Mesendoderm (in vitro differentiated cells): Measurements from ENCODE around the gene POLR1D.

Experiments
- DNase-seq: peaks from one replicate; pipeline ENCODE4 v3.0.0; 2013
- H2AK5ac ChIP-seq: 2 replicates; pipeline ENCODE4 v1.6.1; 2013; ENCODE audit warnings: low read length, inconsistent platforms
- H2BK120ac ChIP-seq: 2 replicates; pipeline ENCODE4 v1.6.1; 2013; ENCODE audit warnings: low read depth, mild to moderate bottlenecking, low read length, moderate library complexity, mixed read lengths
- H2BK15ac ChIP-seq: replicated peaks from 2 replicates; pipeline ENCODE4 v1.6.1; 2013; ENCODE audit warnings: low read depth, mild to moderate bottlenecking, moderate library complexity
- H2BK5ac ChIP-seq: 2 replicates; pipeline ENCODE4 v1.6.1; 2013; ENCODE audit warnings: low read length, inconsistent platforms
- H3K18ac ChIP-seq: 2 replicates; pipeline ENCODE4 v1.6.1; 2013; ENCODE audit warnings: mild to moderate bottlenecking, low read length, mixed read lengths
- H3K23ac ChIP-seq: one replicate; pipeline ENCODE4 v1.6.1; 2013; ENCODE audit warnings: low read length
- H3K27ac ChIP-seq: 2 replicates; pipeline ENCODE4 v1.5.1; 2013; ENCODE audit warnings: low read depth, mild to moderate bottlenecking, inconsistent platforms, low read length, moderate library complexity
- H3K27me3 ChIP-seq: 2 replicates; pipeline ENCODE4 v1.6.1; 2013; ENCODE audit warnings: low read length, control low read depth, mild to moderate bottlenecking, inconsistent platforms; ENCODE audit not compliant: insufficient read depth, poor library complexity
- H3K36me3 ChIP-seq: 2 replicates; pipeline ENCODE4 v1.6.1; 2013; ENCODE audit warnings: low read length, inconsistent platforms; ENCODE audit not compliant: control insufficient read depth, insufficient read depth
- H3K4ac ChIP-seq: one replicate; pipeline ENCODE4 v1.6.1; 2013; ENCODE audit warnings: low read depth, mild to moderate bottlenecking, low read length, moderate library complexity
- H3K4me1 ChIP-seq: 2 replicates; pipeline ENCODE4 v1.6.1; 2013; ENCODE audit warnings: low read depth, low read length, inconsistent platforms; ENCODE audit not compliant: control insufficient read depth
- H3K4me2 ChIP-seq: 2 replicates; pipeline ENCODE4 v1.6.1; 2013; ENCODE audit warnings: low read length
- H3K4me3 ChIP-seq: 2 replicates; pipeline ENCODE4 v1.5.1; 2013; ENCODE audit warnings: mild to moderate bottlenecking, low read length
- H3K56ac ChIP-seq: one replicate; pipeline ENCODE4 v1.6.1; 2013; ENCODE audit warnings: low read length
- H3K79me1 ChIP-seq: 2 replicates; pipeline ENCODE4 v1.6.1; 2013; ENCODE audit warnings: low read length, inconsistent platforms
- H3K79me2 ChIP-seq: 2 replicates; pipeline ENCODE4 v1.6.1; 2013; ENCODE audit warnings: mild to moderate bottlenecking, low read length; ENCODE audit not compliant: control insufficient read depth, insufficient read depth
- H3K9ac ChIP-seq: 2 replicates; pipeline ENCODE4 v1.6.1; 2013; ENCODE audit warnings: low read length, inconsistent platforms
- H4K5ac ChIP-seq: one replicate; pipeline ENCODE4 v1.6.1; 2013; ENCODE audit warnings: low read length
- H4K8ac ChIP-seq: one replicate; pipeline ENCODE4 v1.6.1; 2013; ENCODE audit warnings: low read depth, mild to moderate bottlenecking, control low read depth, low read length, moderate library complexity
- WGBS: extraction: QIAGEN DNeasy Blood & Tissue Kit; methylation state at CpG from one replicate; pipeline ENCODE4 v1.1.7; 2013; ENCODE audit warnings: low lambda C conversion rate, missing lambda C conversion rate; ENCODE audit not compliant: insufficient coverage; ENCODE audit errors: extremely low coverage; 5-methylcytosine and 5-hydroxymethylcytosine counted together

POLR1D gene

GRCh38 chr13:27583645-27584044, 38.0 kb upstream of the POLR1D start:
- Histone ChIP-seq H2BK5ac (no peak overlapping the region), H3K4me2 (no peak overlapping the region), H3K4me1 (no peaks in the 10 kb centered on the region), H2BK15ac (no peak overlapping the region), H3K4me3 (no peak overlapping the region), H4K8ac (no peak overlapping the region), H3K23ac (no peak overlapping the region), H3K79me1 (peaks cover 1% of the 10 kb centered on the region), H3K36me3 (no peaks in the 10 kb centered on the region), H3K18ac (no peak overlapping the region), H3K4ac (no peak overlapping the region), H4K5ac (no peak overlapping the region), H2AK5ac (no peak overlapping the region), H3K27me3 (no peaks in the 10 kb centered on the region), H3K79me2 (no peaks in the 10 kb centered on the region), H2BK120ac (no peak overlapping the region), H3K9ac (no peak overlapping the region), H3K27ac (no peak overlapping the region), H3K56ac (no peak overlapping the region)
- WGBS, result no CpG with 5 or more reads among the region's 4 CpGs
- no peak for DNase-seq

DNA sequence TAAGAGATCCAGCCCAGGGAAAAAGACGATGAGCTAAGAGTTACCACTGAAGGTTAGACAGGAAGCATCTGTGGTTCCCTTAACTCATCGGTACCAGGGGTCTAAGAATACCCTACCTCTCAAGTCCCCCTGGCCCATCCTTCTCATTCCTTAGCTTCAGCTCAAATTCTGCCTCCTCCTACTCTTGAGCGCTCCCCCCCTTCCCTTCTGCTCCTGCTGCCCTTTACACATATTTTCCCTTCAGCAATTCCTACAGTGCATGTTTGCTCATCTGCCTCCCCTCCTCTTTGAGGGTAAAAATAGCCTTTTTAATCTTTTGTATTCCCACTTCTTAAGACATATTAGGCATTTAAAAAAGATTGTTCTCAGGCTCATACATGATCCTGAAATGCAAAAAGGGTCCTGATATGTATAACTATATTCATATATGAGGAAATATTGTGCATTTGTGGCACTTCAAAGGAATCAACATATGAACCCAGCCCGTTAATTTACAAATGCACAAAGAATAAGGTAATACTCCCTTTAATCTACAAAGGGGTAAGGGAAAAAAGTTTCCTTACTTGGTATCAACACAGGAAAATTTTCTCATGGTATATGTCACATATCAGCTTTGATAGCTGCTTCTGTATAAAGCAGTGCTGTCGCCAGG, 34.5 kb upstream of the POLR1D start:
- Histone ChIP-seq H3K23ac (no peak overlapping the region), H3K79me1 (peaks cover 1% of the 10 kb centered on the region), H3K27ac (no peak overlapping the region), H3K36me3 (no peaks in the 10 kb centered on the region), H3K79me2 (no peaks in the 10 kb centered on the region), H4K8ac (no peak overlapping the region), H3K9ac (no peak overlapping the region), H2BK5ac (no peak overlapping the region), H3K18ac (no peak overlapping the region), H2AK5ac (no peak overlapping the region), H3K4me1 (no peaks in the 10 kb centered on the region), H3K4ac (no peak overlapping the region), H2BK120ac (no peak overlapping the region), H3K56ac (no peak overlapping the region), H2BK15ac (no peak overlapping the region), H3K4me2 (no peak overlapping the region), H3K27me3 (no peaks in the 10 kb centered on the region), H4K5ac (no peak overlapping the region), H3K4me3 (no peak overlapping the region)
- DNase-seq, result no peak
- WGBS, result no CpG with 5 or more reads among the region's 5 CpGs

DNA sequence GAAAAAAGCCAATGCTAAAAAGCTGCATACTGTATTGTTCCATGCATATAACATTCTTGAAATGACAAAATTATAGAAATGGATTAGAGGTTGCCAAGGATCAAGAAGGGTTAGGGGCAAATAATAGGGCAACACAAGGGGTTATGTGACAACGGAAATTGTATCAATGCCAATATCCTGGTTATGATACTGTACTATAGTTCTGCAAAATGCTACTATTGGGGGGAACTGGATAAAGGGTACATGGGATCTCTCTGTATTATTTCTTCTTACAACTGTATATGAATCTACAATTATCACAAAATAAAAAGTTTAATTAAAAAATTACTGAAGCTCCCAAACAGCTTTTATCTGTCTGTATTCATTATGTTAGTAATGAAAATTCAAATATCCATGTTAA, 33.3 kb upstream of the POLR1D start:
- H3K4ac ChIP-seq, result no peak overlapping the region

DNA sequence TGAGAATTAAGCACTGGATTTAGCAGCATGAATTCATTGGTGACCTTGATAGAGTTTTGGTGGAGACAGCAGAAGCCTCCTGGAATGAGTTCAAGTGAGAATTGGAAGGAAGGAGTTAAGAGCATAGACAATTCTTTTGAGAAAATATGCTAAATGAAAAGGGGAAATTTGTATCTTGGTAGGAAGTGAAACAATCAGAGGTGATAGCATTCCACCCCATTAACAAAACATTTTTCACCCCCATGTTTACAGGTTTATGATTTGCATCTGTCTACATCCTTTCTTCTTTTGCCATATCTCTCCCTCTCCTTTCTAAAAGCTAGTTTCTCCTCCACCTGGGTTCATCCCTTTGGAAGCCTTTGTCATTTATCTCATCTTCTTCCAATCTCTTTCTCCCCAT, 28.8 kb upstream of the POLR1D start:
- Histone ChIP-seq H3K4me2 (no peak overlapping the region), H3K18ac (no peak overlapping the region), H3K79me1 (peaks cover 14% of the 10 kb centered on the region), H2AK5ac (no peak overlapping the region), H3K36me3 (no peaks in the 10 kb centered on the region), H2BK15ac (no peak overlapping the region), H2BK5ac (no peak overlapping the region), H3K27me3 (no peaks in the 10 kb centered on the region), H3K27ac (no peak overlapping the region), H3K9ac (no peak overlapping the region), H4K8ac (no peak overlapping the region), H3K4me3 (no peak overlapping the region), H3K4me1 (peaks cover 7% of the 10 kb centered on the region), H3K79me2 (peaks cover 10% of the 10 kb centered on the region), H3K56ac (no peak overlapping the region), H3K4ac (no peak overlapping the region), H2BK120ac (no peak overlapping the region), H3K23ac (no peak overlapping the region), H4K5ac (no peak overlapping the region)
- DNase-seq, result no peak

More for the DNA sequence above, 33.3 kb upstream of the POLR1D start:
- H3K79me2 ChIP-seq, result no peaks in the 10 kb centered on the region
- no peak for DNase-seq
- no peak overlapping the region for H3K18ac ChIP-seq
- H3K4me2 ChIP-seq, result no peak overlapping the region
- no peak overlapping the region for H2BK5ac ChIP-seq
- no peaks in the 10 kb centered on the region for H3K36me3 ChIP-seq
- no peak overlapping the region for H3K27ac ChIP-seq
- WGBS, result no CpG with 5 or more reads among the region's 1 CpG
- no peak overlapping the region for H2BK120ac ChIP-seq
- H2AK5ac ChIP-seq, result no peak overlapping the region
- H4K8ac ChIP-seq, result no peak overlapping the region
- H3K27me3 ChIP-seq, result no peaks in the 10 kb centered on the region
- no peak overlapping the region for H2BK15ac ChIP-seq
- no peak overlapping the region for H3K23ac ChIP-seq
- no peak overlapping the region for H3K56ac ChIP-seq
- H3K9ac ChIP-seq, result no peak overlapping the region
- H4K5ac ChIP-seq, result no peak overlapping the region
- no peaks in the 10 kb centered on the region for H3K4me1 ChIP-seq
- peaks cover 4% of the 10 kb centered on the region for H3K79me1 ChIP-seq
- H3K4me3 ChIP-seq, result no peak overlapping the region

DNA sequence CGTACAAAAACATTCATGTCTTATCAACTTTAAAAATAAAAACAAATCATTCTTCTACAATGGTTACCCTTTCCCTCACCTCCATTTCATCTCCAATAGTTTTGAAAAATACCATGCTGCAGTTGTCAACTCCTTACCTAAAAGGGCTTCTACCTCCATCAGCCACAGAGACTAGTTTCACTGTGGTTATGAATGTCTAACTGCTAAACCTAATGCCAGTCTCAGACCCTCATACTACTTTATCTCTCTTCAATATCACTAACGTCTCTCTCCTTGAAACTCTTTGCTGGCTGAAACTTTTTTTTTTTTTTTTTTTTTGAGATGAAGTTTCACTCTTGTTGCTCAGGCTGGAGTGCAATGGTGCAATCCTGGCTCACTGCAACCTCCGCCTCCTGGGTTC, 28.4 kb upstream of the POLR1D start:
- H3K23ac ChIP-seq, result no peak overlapping the region
- H3K36me3 ChIP-seq, result no peaks in the 10 kb centered on the region
- peaks cover 14% of the 10 kb centered on the region for H3K79me1 ChIP-seq
- WGBS, result 100% methylated on average over 1 of the region's 3 CpGs
- no peak overlapping the region for H3K27ac ChIP-seq
- H3K56ac ChIP-seq, result no peak overlapping the region
- no peak overlapping the region for H4K8ac ChIP-seq
- DNase-seq, result no peak
- H2AK5ac ChIP-seq, result no peak overlapping the region
- H3K27me3 ChIP-seq, result no peaks in the 10 kb centered on the region
- no peak overlapping the region for H3K18ac ChIP-seq
- H3K4ac ChIP-seq, result no peak overlapping the region
- no peak overlapping the region for H3K4me2 ChIP-seq
- H3K9ac ChIP-seq, result no peak overlapping the region
- H3K4me1 ChIP-seq, result peaks cover 7% of the 10 kb centered on the region
- H3K79me2 ChIP-seq, result peaks cover 10% of the 10 kb centered on the region
- H3K4me3 ChIP-seq, result no peak overlapping the region
- no peak overlapping the region for H2BK120ac ChIP-seq
- H2BK15ac ChIP-seq, result no peak overlapping the region
- no peak overlapping the region for H4K5ac ChIP-seq
- no peak overlapping the region for H2BK5ac ChIP-seq
